ENCODE data around the gene HCFC1. TPM values are rescaled to one million over a fixed set of nuclear protein-coding genes. Genes with fewer than 3 reads are reported as not detected.

Gene HCFC1
- polyA plus RNA-seq, 2 of the 4 experiments (the other 2 are of a cell fraction), result 4.4 to 33.3 TPM

- CTCF ChIA-PET, result interaction anchor here (0.7 to 17.9 kb wide), 8 partner anchors 11 to 250 kb away, joined by 3 to 363 read pairs (median 11); partner anchors contain the start of genes ARHGAP4, NAA10 and PLXNB3
- ATAC-seq (no peak), FAIRE-seq (no peak), DNase-seq (ENCODE audit: low read depth in 1 of 2, low spot score in 1 of 2) (no peak)
- POLR2A ChIA-PET, result interaction anchor here (2.4 kb wide), 1 partner anchor 23 kb away, joined by 7 read pairs; no protein-coding TSS in a partner anchor
- Histone ChIP-seq H3K4me1 (peaks cover 7% of the 10 kb centered on the region; the same call in 1 of the 3 replicates), H3K9me3 (no peaks in the 10 kb centered on the region), H3K4me2 (no peak overlapping the region), H3K4me3 (no peak overlapping the region), H3K27ac (no peak overlapping the region)
- no peak for TF ChIP-seq HOXB13 (CRISPR knock-in tag; IDR thresholded peaks at IDR 0.05; ENCODE audit: low read depth)
- TF ChIP-seq POLR2AphosphoS2 (conservative IDR thresholded peaks at IDR 0.05; ENCODE audit: low read length), result no peak
- no peak for TF ChIP-seq FOSL2 (IDR thresholded peaks at IDR 0.05)
- TF ChIP-seq FOSL2 (CRISPR knock-in tag; IDR thresholded peaks at IDR 0.05), result no peak
- no peak for TF ChIP-seq POLR2A (IDR thresholded peaks at IDR 0.05; ENCODE audit: low read length)
- no peak for TF ChIP-seq ATOH8 (CRISPR knock-in tag; IDR thresholded peaks at IDR 0.05; ENCODE audit: low read depth)
- TF ChIP-seq CBX8 (IDR thresholded peaks at IDR 0.05), result no peak
- TF ChIP-seq ZNF302 (CRISPR knock-in tag; IDR thresholded peaks at IDR 0.05), result no peak
- TF ChIP-seq MAFK (IDR thresholded peaks at IDR 0.05; ENCODE audit: partially characterized antibody), result peak; percentile 50
- no peak for TF ChIP-seq ZSCAN20 (CRISPR knock-in tag; IDR thresholded peaks at IDR 0.05)
- WGBS (ENCODE audit: missing lambda C conversion rate), result 93% methylated on average over 5 of the region's 28 CpGs
Observed at GRCh38 chrX:153951683-153952372, 19.8 kb downstream of the HCFC1 start.

GRCh38 chrX:153950127-153950526, 21.5 kb downstream of the HCFC1 start:
- POLR2A ChIA-PET, result interaction anchor here (2.4 kb wide), 1 partner anchor 22 kb away, joined by 7 read pairs; no protein-coding TSS in a partner anchor
- FAIRE-seq, result no peak
- CTCF ChIA-PET, result interaction anchor here (0.6 to 17.9 kb wide), 7 partner anchors 9 to 1009 kb away, joined by 3 to 363 read pairs (median 12); partner anchors contain the start of genes ARHGAP4, NAA10 and PLXNB3
- Histone ChIP-seq H3K4me2 (no peak overlapping the region), H3K27ac (no peak overlapping the region), H3K9me3 (no peaks in the 10 kb centered on the region), H3K4me1 (peaks cover 7% of the 10 kb centered on the region; the same call in 1 of the 3 replicates), H3K4me3 (no peak overlapping the region)
- DNase-seq (ENCODE audit: low read depth in 1 of 2, low spot score in 1 of 2), result no peak
- TF ChIP-seq JUNB (IDR thresholded peaks at IDR 0.05) (no peak), E2F6 (IDR thresholded peaks at IDR 0.05; ENCODE audit: borderline replicate concordance, low read depth) (no peak), ELK1 (IDR thresholded peaks at IDR 0.05; ENCODE audit: low read depth, low read length) (no peak), RARB (CRISPR knock-in tag; IDR thresholded peaks at IDR 0.05) (no peak), JUN (IDR thresholded peaks at IDR 0.05) (no peak), NR3C1 (IDR thresholded peaks at IDR 0.05) (no peak), RNF2 (IDR thresholded peaks at IDR 0.05; ENCODE audit: borderline replicate concordance, low read depth) (no peak), RCOR1 (IDR thresholded peaks at IDR 0.05; ENCODE audit: low read depth, low read length) (no peak)
- no peak for ATAC-seq
- 84% methylated on average over 18 of the region's 19 CpGs for WGBS (ENCODE audit: missing lambda C conversion rate)

GRCh38 chrX:153948847-153949805, 22.5 kb downstream of the HCFC1 start:
- POLR2A ChIA-PET, result interaction anchor here (2.4 kb wide), 1 partner anchor 21 kb away, joined by 7 read pairs; no protein-coding TSS in a partner anchor
- WGBS (ENCODE audit: missing lambda C conversion rate), result 85% methylated on average over 29 of the region's 30 CpGs

More at GRCh38 chrX:153948847-153949805, 22.5 kb downstream of the HCFC1 start:
- FAIRE-seq (no peak), DNase-seq (ENCODE audit: low read depth in 1 of 2, low spot score in 1 of 2) (no peak), ATAC-seq (no peak)
- H3K4me2 ChIP-seq, result no peak overlapping the region
- CTCF ChIA-PET, result interaction anchor here (0.8 to 17.9 kb wide), 9 partner anchors 10 to 1008 kb away, joined by 3 to 363 read pairs (median 7); partner anchors contain the start of genes ARHGAP4, NAA10 and PLXNB3
- TF ChIP-seq ZFP36 (IDR thresholded peaks at IDR 0.05; ENCODE audit: borderline replicate concordance, partially characterized antibody), result no peak
- no peak for TF ChIP-seq GATA3 (IDR thresholded peaks at IDR 0.05; ENCODE audit: borderline replicate concordance)
- no peak for TF ChIP-seq EP300 (IDR thresholded peaks at IDR 0.05)
- H3K27ac ChIP-seq, result no peak overlapping the region
- H3K4me1 ChIP-seq, result peaks cover 7% of the 10 kb centered on the region; the same call in 1 of the 3 replicates
- no peaks in the 10 kb centered on the region for H3K9me3 ChIP-seq
- no peak overlapping the region for H3K4me3 ChIP-seq

Data from A549 (cell line).